Prostate gland (tissue), 2 donors: ENCODE data around the gene TAGLN. TPM values are rescaled to one million over a fixed set of nuclear protein-coding genes. Genes with fewer than 3 reads are reported as not detected.
A peak's percentile ranks its signal among the peaks of the same experiment; 100 is the strongest.

Source experiments
- DNase-seq: peaks from one replicate; pipeline ENCODE4 v3.0.0-alpha.2; 2019; ENCODE audit warnings: low spot score
- H3K27ac ChIP-seq, 2 donors: fragments of 200-600 bp; sonication (generic); 2 replicates each; pipeline ENCODE4 v1.5.1; 2017 to 2019
- H3K27me3 ChIP-seq: fragments of 200-600 bp; sonication (generic); replicated peaks from 2 replicates; pipeline ENCODE4 v1.5.1; 2019; ENCODE audit not compliant: insufficient read depth
- H3K36me3 ChIP-seq, 2 donors: fragments of 200-600 bp; sonication (generic); 1 replicate in 1 of 2; 2 replicates in 1 of 2; pipeline versions ENCODE4 v1.5.1 to v1.8.1; 2017 to 2019
- H3K4me1 ChIP-seq: fragments of 200-600 bp; sonication (generic); replicated peaks from 2 replicates; pipeline ENCODE4 v1.5.1; 2019
- H3K4me3 ChIP-seq, 2 donors: fragments of 200-600 bp; sonication (generic); 2 replicates each; pipeline ENCODE4 v1.5.1; 2017 to 2019
- H3K9me3 ChIP-seq: fragments of 200-600 bp; sonication (generic); 2 replicates; pipeline ENCODE4 v1.5.1; 2017
- POLR2A ChIP-seq: fragments of 450-650 bp; IDR thresholded peaks from one replicate; pipeline ENCODE4 v1.6.1; 2016; ENCODE audit warnings: antibody characterized with exemption, mild to moderate bottlenecking
- POLR2AphosphoS5 ChIP-seq: sonication (generic); formaldehyde crosslinking; IDR thresholded peaks from one replicate; pipeline ENCODE4 v1.6.1; 2017; ENCODE audit warnings: antibody characterized with exemption
- WGBS: methylation state at CpG from one replicate; pipeline ENCODE4 v1.1.5; 2018; 5-methylcytosine and 5-hydroxymethylcytosine counted together
- intact Hi-C: fragments of 100-400 bp; cut with DNase I; formaldehyde crosslinking; loops from one replicate; pipeline ENCODE4 v1.14.2; 2022
- total RNA-seq, 2 donors: library from RNA; depleted of rRNA; stranded (reverse); fragments of >200 nt; gene quantifications; one replicate each; pipeline ENCODE4 v1.1.0, GENCODE V29; 2016
- TF ChIP-seq, protein P1 (sequence below), 4 experiments: fragments of 200-600 bp in 2 of 4; fragments of 450-650 bp in 2 of 4; sonication (generic) in 2 of 4; IDR thresholded peaks; 1 replicate in 3 of 4; 2 replicates in 1 of 4; pipeline ENCODE4 v1.5.1; 2016 to 2019; ENCODE audit warnings: antibody characterized with exemption in 4 of 4, mild to moderate bottlenecking in 2 of 4, moderate library complexity in 2 of 4

Gene TAGLN
- total RNA-seq, 2 donors from 2014 or later, result 2,153 to 2,440 TPM

DNA sequence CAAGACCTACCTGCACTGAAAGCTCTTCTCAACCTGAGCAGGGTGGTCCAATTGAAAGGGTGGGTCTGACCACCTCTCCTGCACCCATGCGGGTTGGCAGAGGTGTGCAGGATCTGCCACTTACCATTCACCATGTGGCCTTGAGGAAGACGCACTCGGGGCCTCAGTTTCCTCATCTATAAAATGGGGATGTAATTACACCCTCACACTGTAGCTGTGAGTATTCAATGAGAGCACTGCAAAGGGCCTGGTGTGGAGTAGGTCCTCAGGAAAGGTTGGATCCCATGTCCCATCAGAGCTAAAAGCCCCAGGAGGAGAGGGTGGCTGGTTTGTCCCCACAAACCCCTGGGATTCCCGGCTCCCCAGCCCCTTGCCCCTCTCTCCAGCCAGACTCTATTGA lies 557 bp upstream of the TAGLN start:
- Histone ChIP-seq H3K4me1 (peaks cover 10% of the 10 kb centered on the region), H3K27me3 (no peaks in the 10 kb centered on the region), H3K27ac (peak overlapping the region; percentile 82 to 83), H3K36me3 (peaks cover 3 to 18% of the 10 kb centered on the region in 2 donors), H3K9me3 (no peaks in the 10 kb centered on the region), H3K4me3 (peak overlapping the region; percentile 9 to 36)
- intact Hi-C loops, result loop anchor here (2.0 kb wide), 1 partner anchor 22 kb away; no protein-coding TSS in a partner anchor
- no peak for DNase-seq
- WGBS, result 66% methylated on average over 4 of the region's 4 CpGs
- TF ChIP-seq POLR2AphosphoS5 (no peak), POLR2A (no peak)
- TF ChIP-seq, protein P1, sequence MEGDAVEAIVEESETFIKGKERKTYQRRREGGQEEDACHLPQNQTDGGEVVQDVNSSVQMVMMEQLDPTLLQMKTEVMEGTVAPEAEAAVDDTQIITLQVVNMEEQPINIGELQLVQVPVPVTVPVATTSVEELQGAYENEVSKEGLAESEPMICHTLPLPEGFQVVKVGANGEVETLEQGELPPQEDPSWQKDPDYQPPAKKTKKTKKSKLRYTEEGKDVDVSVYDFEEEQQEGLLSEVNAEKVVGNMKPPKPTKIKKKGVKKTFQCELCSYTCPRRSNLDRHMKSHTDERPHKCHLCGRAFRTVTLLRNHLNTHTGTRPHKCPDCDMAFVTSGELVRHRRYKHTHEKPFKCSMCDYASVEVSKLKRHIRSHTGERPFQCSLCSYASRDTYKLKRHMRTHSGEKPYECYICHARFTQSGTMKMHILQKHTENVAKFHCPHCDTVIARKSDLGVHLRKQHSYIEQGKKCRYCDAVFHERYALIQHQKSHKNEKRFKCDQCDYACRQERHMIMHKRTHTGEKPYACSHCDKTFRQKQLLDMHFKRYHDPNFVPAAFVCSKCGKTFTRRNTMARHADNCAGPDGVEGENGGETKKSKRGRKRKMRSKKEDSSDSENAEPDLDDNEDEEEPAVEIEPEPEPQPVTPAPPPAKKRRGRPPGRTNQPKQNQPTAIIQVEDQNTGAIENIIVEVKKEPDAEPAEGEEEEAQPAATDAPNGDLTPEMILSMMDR (IDR thresholded peaks at IDR 0.05), result no peak

DNA sequence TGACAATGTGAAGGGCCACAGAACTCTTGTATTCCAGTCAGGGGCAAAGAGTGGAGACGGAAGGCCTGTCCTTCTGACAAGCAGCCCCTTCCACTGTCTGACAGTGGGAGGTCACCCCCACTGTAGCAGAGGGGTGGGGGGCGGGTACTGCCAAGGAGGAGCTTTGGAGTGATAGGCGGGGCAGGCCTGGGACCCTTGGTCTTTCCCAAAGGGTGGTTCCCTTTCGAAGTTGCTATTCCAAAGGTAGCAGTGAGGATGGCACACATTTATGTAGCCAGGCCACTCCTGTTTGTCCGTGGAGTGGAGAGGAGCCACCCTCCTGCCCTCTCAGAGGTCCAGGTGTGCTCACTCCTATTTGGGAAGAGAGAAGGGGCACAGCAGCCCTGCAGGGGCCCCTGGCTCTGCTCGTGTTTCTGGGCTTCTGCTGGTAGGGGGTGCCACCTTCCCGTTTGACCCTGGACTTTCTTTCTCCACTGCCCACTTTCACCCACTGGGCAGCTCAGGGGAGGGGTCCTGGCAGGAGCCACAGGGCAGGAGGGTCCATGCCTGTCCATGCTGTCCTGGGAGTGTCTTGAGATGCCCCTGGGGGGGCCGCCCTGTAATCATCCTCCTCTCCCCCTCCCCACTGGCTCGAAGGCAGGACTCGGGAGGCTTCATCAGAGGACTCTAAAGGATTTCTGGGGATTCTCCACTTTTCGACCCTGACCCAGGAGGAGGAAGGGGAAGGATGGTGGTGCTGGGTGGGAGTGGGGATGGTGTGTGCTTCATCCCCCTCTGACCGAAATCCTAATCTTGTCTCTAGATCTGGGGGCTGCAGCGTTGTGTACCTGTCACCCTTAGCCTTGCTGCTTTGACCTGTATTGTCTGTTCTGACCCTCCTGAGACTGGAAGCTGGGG lies 994 bp downstream of the TAGLN start:
- WGBS, result 58% methylated on average over 13 of the region's 13 CpGs
- Histone ChIP-seq H3K4me3 (peak overlapping the region; percentile 34 to 36), H3K36me3 (peaks cover 3 to 19% of the 10 kb centered on the region in 2 donors), H3K4me1 (peaks cover 10% of the 10 kb centered on the region), H3K27ac (peak overlapping the region; percentile 82 to 83), H3K9me3 (no peaks in the 10 kb centered on the region), H3K27me3 (no peaks in the 10 kb centered on the region)
- intact Hi-C loops, result loop anchor here (2.0 kb wide), 1 partner anchor 21 kb away; no protein-coding TSS in a partner anchor
- TF ChIP-seq, protein P1 (IDR thresholded peaks at IDR 0.05), result no peak
- no peak for TF ChIP-seq POLR2A
- no peak for TF ChIP-seq POLR2AphosphoS5
- no peak for DNase-seq

DNA sequence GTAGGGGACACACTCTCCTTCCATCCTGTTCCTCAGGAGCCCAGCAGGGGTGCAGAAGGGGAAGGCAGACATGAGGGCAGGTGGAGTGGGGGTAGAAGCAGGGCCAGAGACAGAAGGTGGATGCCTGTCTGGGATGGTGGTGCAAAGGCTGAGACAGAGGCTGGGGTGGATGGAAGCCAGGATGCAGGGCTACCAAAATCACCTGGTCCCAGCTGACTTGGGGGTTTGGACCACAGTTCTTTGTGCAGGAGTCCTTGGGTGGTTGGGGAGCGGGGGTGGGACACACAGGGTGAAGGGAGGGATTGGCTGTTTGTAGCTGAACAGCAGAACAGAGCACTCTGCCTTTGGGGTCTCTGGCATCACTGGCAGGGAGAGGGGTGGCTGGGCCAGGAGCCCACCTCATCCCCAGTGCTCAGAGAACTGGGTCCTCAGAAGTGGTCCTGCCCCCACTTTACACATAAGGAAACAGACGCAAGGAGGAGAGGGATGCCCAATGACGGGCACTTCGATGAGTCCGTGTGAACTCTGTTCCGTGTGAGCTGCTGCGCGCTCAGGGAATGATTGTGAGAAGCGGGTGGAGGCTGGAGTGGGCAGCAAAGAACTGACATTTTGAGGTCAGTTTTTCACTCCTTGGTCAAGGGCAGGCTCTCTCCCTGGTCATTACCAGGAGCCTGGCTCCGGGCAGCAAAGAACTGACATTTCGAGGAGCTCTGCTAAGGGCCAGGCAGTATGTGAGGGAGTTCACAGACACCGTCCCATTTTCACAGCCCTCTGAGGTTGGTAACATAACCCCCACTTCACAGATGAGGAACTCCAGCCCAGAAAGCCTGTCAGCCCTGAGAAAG lies 1.9 kb downstream of the TAGLN start:
- 69% methylated on average over 12 of the region's 12 CpGs for WGBS
- Histone ChIP-seq H3K4me1 (peaks cover 10% of the 10 kb centered on the region), H3K27ac (peak overlapping the region; percentile 82 to 83), H3K36me3 (peaks cover 3 to 11% of the 10 kb centered on the region in 2 donors), H3K4me3 (peak overlapping the region; percentile 34 to 36), H3K9me3 (no peaks in the 10 kb centered on the region), H3K27me3 (no peaks in the 10 kb centered on the region)
- intact Hi-C loops, result no loop called here
- TF ChIP-seq POLR2A (no peak), POLR2AphosphoS5 (no peak)
- TF ChIP-seq, protein P1 (IDR thresholded peaks at IDR 0.05), result no peak
- no peak for DNase-seq

DNA sequence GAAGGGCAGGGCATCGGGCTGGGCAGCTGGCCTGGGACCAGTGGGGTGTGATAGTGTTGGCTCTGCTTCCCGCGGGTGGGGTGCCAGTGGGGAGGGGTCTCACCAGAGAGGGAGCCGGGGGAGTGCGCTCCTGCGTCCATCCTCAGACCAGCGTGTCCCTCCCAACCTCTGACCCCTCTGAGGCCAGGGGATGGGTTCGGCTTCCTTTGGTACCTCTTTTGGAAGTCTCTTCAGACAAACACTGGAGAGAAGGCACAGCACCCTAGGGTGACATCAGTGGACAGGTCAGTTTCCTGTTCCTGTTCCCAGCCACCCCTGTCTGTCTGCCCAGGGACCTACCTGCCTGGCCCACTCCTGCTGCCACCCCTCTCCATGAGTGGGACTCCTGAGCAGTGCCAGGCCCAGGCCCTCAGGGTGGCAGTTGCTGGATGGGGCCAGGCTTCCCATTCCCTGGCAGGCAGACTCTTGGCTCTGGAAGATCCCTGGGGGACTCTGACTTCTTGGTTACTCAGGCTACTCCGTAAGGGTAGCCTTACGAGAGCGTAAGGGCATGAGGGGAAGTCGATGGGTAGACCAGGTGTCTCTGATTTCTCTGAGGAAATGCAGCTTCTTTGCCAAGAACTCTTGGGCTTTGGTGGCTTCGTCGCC lies 2.6 kb downstream of the TAGLN start:
- H3K36me3 ChIP-seq, result peaks cover 3 to 10% of the 10 kb centered on the region in 2 donors
- H3K4me3 ChIP-seq, result peak overlapping the region; percentile 34 to 36
- intact Hi-C loops, result no loop called here
- H3K27me3 ChIP-seq, result no peaks in the 10 kb centered on the region
- DNase-seq, result no peak
- peaks cover 10% of the 10 kb centered on the region for H3K4me1 ChIP-seq
- TF ChIP-seq POLR2AphosphoS5 (no peak), POLR2A (no peak)
- TF ChIP-seq, protein P1 (IDR thresholded peaks at IDR 0.05), result no peak
- peak overlapping the region; percentile 82 to 83 for H3K27ac ChIP-seq
- 61% methylated on average over 13 of the region's 14 CpGs for WGBS
- H3K9me3 ChIP-seq, result no peaks in the 10 kb centered on the region
